ENCODE measurements around the gene CD200R1.

CD200R1 gene

GRCh38 chr3:112974894-112975293, at the start of gene CD200R1:
TSS of gene CD200R1 (minus strand) at chr3:112975103. CDS start at chr3:112974857, 246 bp downstream.
- DNase-seq = peak; percentile 78

GRCh38 chr3:113021471-113021870, 46.6 kb upstream of the CD200R1 start:
- no peak for DNase-seq

- DNase-seq = peak; percentile 84
Observed at GRCh38 chr3:113019182-113020137, 44.6 kb upstream of the CD200R1 start.

GRCh38 chr3:113018536-113019181, 43.8 kb upstream of the CD200R1 start:
- DNase-seq = peak; percentile 27

- no peak for DNase-seq
Observed at GRCh38 chr3:113013593-113013992, 38.7 kb upstream of the CD200R1 start.

GRCh38 chr3:113008117-113008516, 33.2 kb upstream of the CD200R1 start:
- DNase-seq = no peak

GRCh38 chr3:113006359-113007056, 31.6 kb upstream of the CD200R1 start:
- peak; percentile 52 for DNase-seq

GRCh38 chr3:113005611-113006010, 30.7 kb upstream of the CD200R1 start:
- peak; percentile 76 for DNase-seq

GRCh38 chr3:113002679-113003078, 27.8 kb upstream of the CD200R1 start:
- DNase-seq = peak; percentile 59

- DNase-seq = no peak
Observed at GRCh38 chr3:113002037-113002436, 27.1 kb upstream of the CD200R1 start.

- DNase-seq = no peak
Observed at GRCh38 chr3:113000691-113001090, 25.8 kb upstream of the CD200R1 start.

- no peak for DNase-seq
Observed at GRCh38 chr3:112995800-112996199, 20.9 kb upstream of the CD200R1 start.

GRCh38 chr3:112990672-112991602, 16.0 kb upstream of the CD200R1 start, which contains the start of gene GTPBP8:
TSS of gene GTPBP8 (plus strand) at chr3:112990984. CDS start at chr3:112991000, 16 bp downstream.
- DNase-seq = peak; percentile 86

GRCh38 chr3:112987710-112988334, 12.9 kb upstream of the CD200R1 start:
- no peak for DNase-seq

- DNase-seq = peak; percentile 81
Observed at GRCh38 chr3:112984485-112984884, 9.6 kb upstream of the CD200R1 start.

GRCh38 chr3:112982710-112983109, 7.8 kb upstream of the CD200R1 start:
- DNase-seq = no peak

GRCh38 chr3:112980080-112980479, 5.2 kb upstream of the CD200R1 start:
- DNase-seq = no peak

- DNase-seq = peak; percentile 73
Observed at GRCh38 chr3:112979244-112979832, 4.4 kb upstream of the CD200R1 start.

GRCh38 chr3:112976953-112977352, 2.0 kb upstream of the CD200R1 start:
- DNase-seq = no peak

- no peak for DNase-seq
Observed at GRCh38 chr3:112976001-112976400, 1.1 kb upstream of the CD200R1 start.

GRCh38 chr3:112974178-112974517, 755 bp downstream of the CD200R1 start:
- DNase-seq = no peak
